GM19238 (cell line): ENCODE measurements around the gene PKP2.
"Not testable (repeated sequence)": the region's sequence is repeated elsewhere in the genome, so short reads cannot be mapped to it uniquely, and the experiment has no call there.

Experiments used
- DNase-seq: peaks from one replicate; pipeline ENCODE4 v3.0.0; 2011; ENCODE audit warnings: low spot score; ENCODE audit not compliant: insufficient read length

PKP2 gene

GRCh38 chr12:32864731-32865130, 31.8 kb downstream of the PKP2 start:
- no peak for DNase-seq

GRCh38 chr12:32863128-32863527, 33.4 kb downstream of the PKP2 start:
- DNase-seq = no peak

DNA sequence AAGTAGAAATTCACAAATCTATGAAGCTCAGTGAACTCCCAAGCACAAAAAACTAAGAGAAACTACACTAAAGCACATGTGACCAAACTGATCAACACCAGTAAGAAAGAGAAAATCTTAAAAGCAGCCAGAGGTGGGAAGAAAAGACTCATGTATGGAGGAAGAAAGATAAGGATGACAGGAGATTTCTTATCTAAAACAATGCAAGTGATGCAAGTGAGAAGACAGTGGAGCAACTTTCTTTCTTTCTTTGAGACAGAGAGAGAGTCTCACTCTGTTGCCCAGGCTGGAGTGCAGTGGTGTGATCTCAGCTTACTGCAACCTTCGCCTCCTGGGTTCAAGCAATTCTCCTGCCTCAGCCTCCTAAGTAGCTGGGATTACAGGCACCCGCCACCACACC, 34.9 kb downstream of the PKP2 start:
- DNase-seq = not testable (repeated sequence)

DNA sequence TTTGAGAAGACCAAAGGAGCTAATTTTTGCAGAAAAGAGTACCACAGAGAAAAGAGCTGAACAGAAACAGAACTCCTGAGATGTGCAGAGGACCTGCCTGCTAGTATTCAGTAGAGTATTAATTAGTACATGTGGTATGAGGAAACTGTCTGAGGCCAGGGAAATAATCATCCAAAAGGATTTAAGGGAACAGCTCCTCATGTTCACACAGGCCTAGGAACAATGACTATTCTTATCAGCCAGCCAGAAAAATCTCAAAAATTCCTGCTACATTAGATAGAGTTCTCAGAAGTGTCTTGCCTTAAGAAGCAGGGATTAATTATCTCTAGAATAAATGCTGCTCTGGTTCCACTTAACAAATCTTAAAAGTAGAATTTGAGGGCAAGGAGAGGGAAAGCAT, 36.4 kb downstream of the PKP2 start:
- no peak for DNase-seq

DNA sequence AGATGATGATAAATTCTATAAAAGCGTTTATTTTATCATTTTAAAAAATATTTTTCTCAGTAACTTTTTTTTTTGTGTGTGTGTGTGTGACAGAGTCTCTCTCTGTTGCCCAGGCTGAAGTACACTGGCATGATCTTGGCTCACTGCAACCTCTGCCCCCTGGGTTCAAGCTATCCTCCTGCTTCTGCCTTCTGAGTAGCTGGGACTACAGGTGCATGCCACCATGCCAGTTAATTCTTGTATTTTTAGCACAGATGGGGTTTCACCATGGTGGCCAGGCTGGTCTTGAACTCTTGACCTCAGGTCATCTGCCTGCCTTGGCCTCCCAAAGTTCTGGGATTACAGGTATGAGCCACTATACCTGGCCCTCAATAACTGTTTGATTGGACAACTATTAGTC, 37.2 kb downstream of the PKP2 start:
- DNase-seq = no peak

DNA sequence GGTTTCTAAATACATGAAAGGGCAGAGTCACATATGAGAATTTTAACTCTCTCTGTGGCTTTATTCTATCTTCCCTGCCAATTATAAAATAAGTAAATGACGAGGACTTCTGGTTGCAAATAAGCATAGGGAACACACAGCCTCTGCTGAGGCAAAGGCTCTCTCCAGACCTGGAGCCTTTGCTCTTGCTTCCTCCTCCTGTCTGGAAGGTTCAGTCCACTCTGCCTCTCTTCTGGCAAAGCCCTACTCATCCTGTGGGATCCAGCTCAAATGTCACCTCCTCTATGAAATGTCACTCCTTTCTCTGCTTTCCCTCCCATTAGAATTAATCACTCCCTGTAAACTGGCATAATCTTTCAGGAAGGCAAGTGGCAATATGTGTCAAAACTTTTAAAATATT, 41.9 kb downstream of the PKP2 start:
- DNase-seq = no peak

- no peak for DNase-seq
These were observed 42.5 kb downstream of the PKP2 start for GRCh38 chr12:32854097-32854496.

GRCh38 chr12:32847287-32847686, 49.3 kb downstream of the PKP2 start:
- DNase-seq = no peak

DNA sequence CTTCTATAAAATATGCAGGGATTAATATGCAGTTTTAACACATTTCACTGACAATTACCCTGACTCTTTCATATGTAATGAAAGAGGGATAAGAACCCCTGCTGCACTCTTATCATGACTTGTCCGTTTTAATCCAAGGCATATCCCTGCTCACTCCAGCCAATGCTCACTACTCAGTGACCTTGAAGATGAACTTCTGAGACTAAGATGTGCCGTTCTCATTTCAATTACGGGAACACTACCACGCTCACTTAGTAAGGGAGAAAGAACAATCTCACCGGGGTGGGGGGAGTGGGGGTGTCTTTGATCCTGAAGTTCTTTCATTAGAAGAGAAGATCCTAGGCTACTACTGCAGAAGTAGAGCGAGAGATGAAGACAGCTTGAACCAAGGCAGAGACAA, 50.5 kb downstream of the PKP2 start:
- DNase-seq = no peak

GRCh38 chr12:32843528-32844095, 53.0 kb downstream of the PKP2 start:
- DNase-seq = no peak

- no peak for DNase-seq
These were observed 55.5 kb downstream of the PKP2 start for GRCh38 chr12:32841061-32841460.

- DNase-seq = no peak
These were observed 56.7 kb downstream of the PKP2 start for GRCh38 chr12:32839828-32840227.

- DNase-seq = no peak
These were observed 58.6 kb downstream of the PKP2 start for GRCh38 chr12:32837974-32838373.

GRCh38 chr12:32836710-32837109, 59.9 kb downstream of the PKP2 start:
- no peak for DNase-seq

DNA sequence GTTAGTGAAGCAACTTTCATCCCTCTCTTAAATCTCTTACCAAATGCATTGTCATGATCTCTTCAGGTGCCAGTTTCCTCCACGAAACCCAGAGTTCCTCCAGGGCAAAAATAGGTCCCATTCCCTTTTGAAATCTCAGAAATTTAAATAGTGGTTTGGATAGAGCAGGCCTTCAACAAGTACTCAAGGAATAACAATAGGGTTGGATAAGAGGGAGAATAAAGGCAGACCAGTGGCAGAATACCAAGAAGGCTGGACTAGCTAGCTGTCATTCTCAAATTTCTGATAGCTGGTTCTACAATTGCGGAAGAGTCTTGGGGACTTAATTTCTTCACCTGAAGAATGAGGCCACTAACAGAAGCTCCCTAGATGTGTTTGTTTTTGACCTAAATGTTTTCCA, 62.5 kb downstream of the PKP2 start:
- DNase-seq = no peak

DNA sequence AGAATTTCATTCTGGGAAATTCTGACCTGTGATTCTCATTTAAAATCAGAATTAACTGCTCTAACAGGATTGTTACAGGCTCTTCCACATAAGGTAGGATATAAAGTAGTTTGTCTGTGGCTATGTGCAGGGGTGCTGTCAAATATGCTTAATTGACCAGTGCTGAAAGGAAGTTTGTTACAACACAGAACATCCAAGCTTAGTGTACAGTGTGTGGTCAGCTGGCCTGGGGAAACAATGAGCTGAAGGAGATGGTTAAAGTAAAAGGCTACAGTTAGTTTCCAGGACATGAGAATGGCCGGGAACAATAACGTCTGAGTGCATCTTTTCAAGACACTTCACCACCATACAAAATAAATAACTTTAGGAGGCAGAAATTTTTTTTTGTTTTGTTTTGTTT, 68.0 kb downstream of the PKP2 start:
- DNase-seq = no peak

- no peak for DNase-seq
These were observed 68.5 kb downstream of the PKP2 start for GRCh38 chr12:32828120-32828519.

- DNase-seq = no peak
These were observed 69.7 kb downstream of the PKP2 start for GRCh38 chr12:32826807-32827412.

- no peak for DNase-seq
These were observed 72.0 kb downstream of the PKP2 start for GRCh38 chr12:32824596-32824995.

GRCh38 chr12:32822344-32822743, 74.2 kb downstream of the PKP2 start:
- DNase-seq = no peak

DNA sequence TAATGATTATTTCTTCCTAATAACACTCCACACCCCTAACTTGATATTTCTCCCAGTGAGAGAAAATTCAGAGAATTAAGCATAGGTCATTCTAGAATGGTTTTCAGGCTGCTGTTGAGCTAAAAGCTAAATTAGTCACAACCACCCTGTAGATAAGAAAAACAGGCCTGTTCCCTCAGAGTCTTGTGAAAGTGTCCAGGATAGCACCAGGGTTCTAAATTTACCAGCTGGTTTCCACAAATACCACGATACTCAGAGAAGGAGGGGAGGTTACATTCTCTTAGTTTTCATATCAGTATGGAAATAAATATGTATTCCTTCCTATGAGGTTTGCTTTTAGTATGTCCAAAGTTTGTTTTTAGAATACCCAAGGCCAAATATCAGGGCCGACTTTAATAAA, 74.9 kb downstream of the PKP2 start:
- no peak for DNase-seq

- DNase-seq = no peak
These were observed 75.3 kb downstream of the PKP2 start for GRCh38 chr12:32821293-32821692.

DNA sequence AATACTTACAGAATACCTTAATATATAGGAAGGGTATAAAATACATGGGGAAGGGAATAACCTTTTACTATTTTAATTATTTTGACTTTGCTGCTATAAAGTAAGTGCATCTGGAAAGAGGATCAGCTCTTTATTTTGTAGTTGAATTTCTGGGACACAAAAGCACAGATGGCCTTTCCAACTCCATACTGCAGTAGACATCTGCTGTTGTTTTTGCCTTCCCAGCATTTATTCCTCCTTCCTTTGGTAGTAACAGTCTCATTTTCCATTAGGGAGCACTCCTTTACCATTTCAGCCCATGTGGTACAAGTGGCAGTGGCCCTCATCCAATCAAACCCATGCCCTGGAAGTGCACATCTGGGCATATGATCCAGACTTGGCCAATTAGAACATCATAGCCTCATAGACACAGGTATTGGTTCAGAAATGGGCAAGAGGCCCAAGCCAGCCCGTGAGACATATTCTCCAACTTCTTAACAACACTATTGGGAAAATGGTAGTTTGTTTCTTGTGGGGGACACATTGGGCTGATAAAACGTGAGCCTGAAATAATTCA, 76.1 kb downstream of the PKP2 start:
- DNase-seq = no peak
